ENCODE data around the gene ZSCAN20. TPM values are rescaled to one million over a fixed set of nuclear protein-coding genes. Genes with fewer than 3 reads are reported as not detected.

ZSCAN20 gene
- total RNA-seq, 3 donors from 2014 or later (not counting 1 experiment from before 2014, with no cell fraction given): 0.49 to 1.5 (median 1.0) TPM

- ATAC-seq: no peak
- intact Hi-C loops (cut with micrococcal nuclease): no loop called here
Observed at GRCh38 chr1:33535334-33535733, 62.9 kb downstream of the ZSCAN20 start.

GRCh38 chr1:33537885-33538284, 65.4 kb downstream of the ZSCAN20 start:
- H3K9me3 Mint-ChIP-seq: no peaks in the 10 kb centered on the region
- ATAC-seq (no peak), DNase-seq (no peak)
- no peak overlapping the region for H3K4me3 ChIP-seq (ENCODE audit: low read length)
- H3K27ac ChIP-seq (ENCODE audit: low read length): no peak overlapping the region
- no peaks in the 10 kb centered on the region for H3K36me3 ChIP-seq (ENCODE audit: control insufficient read depth, insufficient read depth, low read length)
- no peak overlapping the region for H3K27ac Mint-ChIP-seq
- no peak overlapping the region for H3K4me3 Mint-ChIP-seq
- peaks cover 7 to 28% of the 10 kb centered on the region in 2 donors for H3K27me3 Mint-ChIP-seq (ENCODE audit: low read depth in 2 of 2)
- TF ChIP-seq CTCF (IDR thresholded peaks at IDR 0.05): no peak
- no peaks in the 10 kb centered on the region for H3K9me3 ChIP-seq (ENCODE audit: control insufficient read depth, insufficient read depth, low read length)
- H3K4me1 ChIP-seq (ENCODE audit: control insufficient read depth, insufficient read depth, low read length): no peaks in the 10 kb centered on the region
- no peaks in the 10 kb centered on the region for H3K27me3 ChIP-seq (ENCODE audit: control insufficient read depth, insufficient read depth, low read length)
- H3K36me3 Mint-ChIP-seq: no peaks in the 10 kb centered on the region
- intact Hi-C loops (cut with micrococcal nuclease): no loop called here
- WGBS (ENCODE audit: insufficient coverage): 100% methylated on average over 4 of the region's 5 CpGs
- no peaks in the 10 kb centered on the region for H3K4me1 Mint-ChIP-seq

More at GRCh38 chr1:33535334-33535733, 62.9 kb downstream of the ZSCAN20 start:
- DNase-seq: no peak
- Histone ChIP-seq H3K9me3 (ENCODE audit: control insufficient read depth, insufficient read depth, low read length) (no peaks in the 10 kb centered on the region), H3K27ac (ENCODE audit: low read length) (no peak overlapping the region), H3K36me3 (ENCODE audit: control insufficient read depth, insufficient read depth, low read length) (no peaks in the 10 kb centered on the region), H3K4me1 (ENCODE audit: control insufficient read depth, insufficient read depth, low read length) (no peaks in the 10 kb centered on the region), H3K27me3 (ENCODE audit: control insufficient read depth, insufficient read depth, low read length) (peaks cover 2% of the 10 kb centered on the region), H3K4me3 (ENCODE audit: low read length) (no peak overlapping the region)
- Mint-ChIP-seq H3K9me3 (no peaks in the 10 kb centered on the region), H3K4me3 (no peak overlapping the region), H3K36me3 (no peaks in the 10 kb centered on the region), H3K27me3 (ENCODE audit: low read depth in 2 of 2) (peaks cover 9 to 35% of the 10 kb centered on the region in 2 donors), H3K4me1 (no peaks in the 10 kb centered on the region), H3K27ac (no peak overlapping the region)
- TF ChIP-seq CTCF (IDR thresholded peaks at IDR 0.05): no peak
- WGBS (ENCODE audit: insufficient coverage): 93% methylated on average over 1 of the region's 2 CpGs

DNA sequence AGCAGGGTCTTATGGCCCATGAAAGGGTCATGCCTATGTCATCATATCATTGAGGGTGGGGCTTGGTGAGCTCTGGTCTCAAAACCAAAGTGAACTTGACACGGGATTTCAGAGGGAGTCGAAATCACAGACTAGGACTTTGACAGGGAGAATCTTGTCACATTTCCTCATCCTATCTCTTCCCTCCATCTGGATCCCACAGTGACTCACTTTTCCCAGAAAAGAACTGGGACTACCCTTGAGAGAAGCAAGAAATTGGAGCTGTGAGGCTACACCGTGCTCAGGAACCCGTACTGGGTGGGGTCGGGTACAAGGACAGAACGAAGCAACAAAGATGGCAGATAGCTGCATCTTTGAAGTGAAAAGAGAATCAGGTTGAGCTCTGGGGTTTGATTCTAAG, 69.5 kb downstream of the ZSCAN20 start:
- H3K36me3 Mint-ChIP-seq: no peaks in the 10 kb centered on the region
- Histone ChIP-seq H3K4me3 (ENCODE audit: low read length) (no peak overlapping the region), H3K4me1 (ENCODE audit: control insufficient read depth, insufficient read depth, low read length) (no peaks in the 10 kb centered on the region), H3K27me3 (ENCODE audit: control insufficient read depth, insufficient read depth, low read length) (no peaks in the 10 kb centered on the region), H3K36me3 (ENCODE audit: control insufficient read depth, insufficient read depth, low read length) (no peaks in the 10 kb centered on the region), H3K27ac (ENCODE audit: low read length) (no peak overlapping the region), H3K9me3 (ENCODE audit: control insufficient read depth, insufficient read depth, low read length) (no peaks in the 10 kb centered on the region)
- H3K4me3 Mint-ChIP-seq: no peak overlapping the region
- intact Hi-C loops (cut with micrococcal nuclease): no loop called here
- no peaks in the 10 kb centered on the region for H3K4me1 Mint-ChIP-seq
- H3K9me3 Mint-ChIP-seq: no peaks in the 10 kb centered on the region
- TF ChIP-seq CTCF (IDR thresholded peaks at IDR 0.05): no peak
- DNase-seq: no peak
- H3K27me3 Mint-ChIP-seq (ENCODE audit: low read depth in 2 of 2): peaks cover 2 to 12% of the 10 kb centered on the region in 2 donors
- ATAC-seq: no peak
- H3K27ac Mint-ChIP-seq: no peak overlapping the region
- 91% methylated on average over 6 of the region's 6 CpGs for WGBS (ENCODE audit: insufficient coverage)

Other genes starting within 250 kb of the ZSCAN20 start
- 10 to 100 TPM; 34.7 to 39.1 (median 38.3) TPM for gene ZNF362, start 216.2 kb upstream of the ZSCAN20 start, total RNA-seq
- gene A3GALT2, start 151.5 kb upstream of the ZSCAN20 start, total RNA-seq: not detected
- 10 to 100 TPM; 36.6 to 46.6 (median 39.5) TPM for gene PHC2, start 41.5 kb upstream of the ZSCAN20 start, total RNA-seq